ENCODE results near the gene NFIB. TPM values are rescaled to one million over a fixed set of nuclear protein-coding genes. Genes with fewer than 3 reads are reported as not detected.

The NFIB gene
- total RNA-seq, 4 donors from 2014 or later = 24.0 to 40.9 (median 30.6) TPM

- Histone ChIP-seq H3K27ac (no peak overlapping the region), H3K9me3 (no peaks in the 10 kb centered on the region), H3K27me3 (no peaks in the 10 kb centered on the region), H3K4me1 (peaks cover 11 to 27% of the 10 kb centered on the region in 2 donors), H3K4me3 (no peak overlapping the region), H3K36me3 (no peaks in the 10 kb centered on the region)
- TF ChIP-seq CTCF (IDR thresholded peaks at IDR 0.05 in 4 of 5, conservative IDR thresholded peaks at IDR 0.05 in 1 of 5) (no peak), POLR2A (IDR thresholded peaks at IDR 0.05) (no peak)
- intact Hi-C loops (cut with DNase I; ENCODE audit: low total_unique reads) = no loop called here
- DNase-seq = no peak
- in situ Hi-C loops (cut with MboI; ENCODE audit: low sequenced_read_pairs in 4 of 4) = no loop called here
- ATAC-seq = no peak
These were observed 82.5 kb downstream of the NFIB start for GRCh38 chr9:14231196-14231990.

GRCh38 chr9:14228602-14229001 lies 85.3 kb downstream of the NFIB start:
- H3K36me3 ChIP-seq = no peaks in the 10 kb centered on the region
- no peaks in the 10 kb centered on the region for H3K27me3 ChIP-seq
- H3K9me3 ChIP-seq = no peaks in the 10 kb centered on the region
- intact Hi-C loops (cut with DNase I; ENCODE audit: low total_unique reads) (no loop called here), in situ Hi-C loops (cut with MboI; ENCODE audit: low sequenced_read_pairs in 4 of 4) (no loop called here)
- no peak overlapping the region for H3K27ac ChIP-seq
- DNase-seq (no peak), ATAC-seq (no peak)
- H3K4me3 ChIP-seq = no peak overlapping the region
- H3K4me1 ChIP-seq = peaks cover 0 to 14% of the 10 kb centered on the region in 2 donors
- no peak for TF ChIP-seq POLR2A (IDR thresholded peaks at IDR 0.05)
- TF ChIP-seq CTCF (IDR thresholded peaks at IDR 0.05 in 4 of 5, conservative IDR thresholded peaks at IDR 0.05 in 1 of 5) = no peak

- Histone ChIP-seq H3K4me3 (peak overlapping the region; percentile 7 to 25 (median 20)), H3K27ac (peak overlapping the region; percentile 2 to 73 (median 44)), H3K36me3 (no peaks in the 10 kb centered on the region), H3K27me3 (no peaks in the 10 kb centered on the region), H3K4me1 (peaks cover 2 to 14% of the 10 kb centered on the region in 2 donors), H3K9me3 (no peaks in the 10 kb centered on the region)
- DNase-seq (no peak), ATAC-seq (peak; percentile 66 to 72)
- intact Hi-C loops (cut with DNase I; ENCODE audit: low total_unique reads) = no loop called here
- in situ Hi-C loops (cut with MboI; ENCODE audit: low sequenced_read_pairs in 4 of 4) = no loop called here
- TF ChIP-seq POLR2A (IDR thresholded peaks at IDR 0.05) (no peak), CTCF (IDR thresholded peaks at IDR 0.05 in 4 of 5, conservative IDR thresholded peaks at IDR 0.05 in 1 of 5) (no peak)
These were observed 86.9 kb downstream of the NFIB start for GRCh38 chr9:14226855-14227532.

- Histone ChIP-seq H3K27me3 (no peaks in the 10 kb centered on the region), H3K4me1 (peaks cover 37 to 50% of the 10 kb centered on the region in 2 donors), H3K36me3 (no peaks in the 10 kb centered on the region), H3K9me3 (no peaks in the 10 kb centered on the region), H3K27ac (no peak overlapping the region), H3K4me3 (no peak overlapping the region)
- TF ChIP-seq CTCF (IDR thresholded peaks at IDR 0.05 in 4 of 5, conservative IDR thresholded peaks at IDR 0.05 in 1 of 5) (no peak), POLR2A (IDR thresholded peaks at IDR 0.05) (no peak)
- intact Hi-C loops (cut with DNase I; ENCODE audit: low total_unique reads) (no loop called here), in situ Hi-C loops (cut with MboI; ENCODE audit: low sequenced_read_pairs in 4 of 4) (loop anchor here in 1 of 4 donors (25.0 kb wide), 1 partner anchor 511 kb away; no protein-coding TSS in a partner anchor)
- ATAC-seq (no peak), DNase-seq (no peak)
These were observed 90.9 kb downstream of the NFIB start for GRCh38 chr9:14223081-14223480.
